ENCODE measurements around the gene RFC4.

GRCh38 chr3:186806089-186807055 lies at the start of gene RFC4:
- TF ChIP-seq EZH2 (IDR thresholded peaks at IDR 0.05; ENCODE audit: borderline replicate concordance, low read depth, low read length, severe bottlenecking) (no peak), CTCF (IDR thresholded peaks at IDR 0.05; ENCODE audit: borderline replicate concordance, extremely low read depth, low read length, poor library complexity, severe bottlenecking) (no peak)

All from DND-41 (cell line).